Ovary (tissue), 9 donors: Measurements from ENCODE around the gene NEUROG3. TPM values are rescaled to one million over a fixed set of nuclear protein-coding genes. Genes with fewer than 3 reads are reported as not detected.

Experiments
- DNase-seq, 5 donors: peaks; one replicate each; pipeline ENCODE4 v3.0.0-alpha.2; 2019 to 2020
- H3K27ac ChIP-seq, 2 donors: fragments of 200-600 bp; one replicate each; pipeline versions ENCODE4 v1.5.1 to v1.8.0; 2019 to 2022
- H3K27me3 ChIP-seq: fragments of 200-600 bp; one replicate; pipeline ENCODE4 v1.8.0; 2022
- H3K36me3 ChIP-seq: fragments of 200-600 bp; sonication (generic); one replicate; pipeline ENCODE4 v1.5.1; 2019
- H3K4me1 ChIP-seq: one replicate; pipeline ENCODE4 v1.8.1; 2013; ENCODE audit warnings: mild to moderate bottlenecking, moderate library complexity; ENCODE audit not compliant: insufficient read depth
- H3K4me3 ChIP-seq: fragments of 200-600 bp; sonication (generic); one replicate; pipeline ENCODE4 v1.5.1; 2017
- H3K9me3 ChIP-seq, 2 donors: fragments of 200-600 bp in 1 of 2; sonication (generic) in 1 of 2; one replicate each; pipeline versions ENCODE4 v1.5.1 to v1.8.1; 2013 to 2019; ENCODE audit warnings: mild to moderate bottlenecking in 1 of 2, moderate library complexity in 1 of 2
- EP300 ChIP-seq: sonication (generic); formaldehyde crosslinking; IDR thresholded peaks from one replicate; pipeline ENCODE4 v1.6.1; 2017; ENCODE audit warnings: antibody characterized with exemption
- POLR2A ChIP-seq: fragments of 450-650 bp; IDR thresholded peaks from one replicate; pipeline ENCODE4 v1.6.1; 2017; ENCODE audit warnings: antibody characterized with exemption, mild to moderate bottlenecking, moderate library complexity
- WGBS, 3 donors: extraction: QIAGEN DNeasy Blood & Tissue Kit in 1 of 3; methylation state at CpG; one replicate each; pipeline versions ENCODE4 v1.1.5 to v1.1.7; 2013 to 2017; 5-methylcytosine and 5-hydroxymethylcytosine counted together
- intact Hi-C, 4 donors: fragments of 100-400 bp; cut with DNase I; formaldehyde crosslinking; loops; one replicate each; pipeline versions ENCODE4 v1.11.0 to v1.15.1; 2022 to 2023
- polyA plus RNA-seq, 2 donors: library from polyadenylated mRNA; stranded (reverse); fragments of 200-250 nt in 1 of 2; fragments of 350-450 nt in 1 of 2; fragmentation: Illumina TruSeq in 1 of 2; extraction: RNeasy Lipid Tissue Mini Kit (QIAGEN cat#74804) in 1 of 2; gene quantifications; one replicate each; pipeline ENCODE4 v1.2.3, GENCODE V29; 2013 to 2014
- total RNA-seq, 7 donors: library from RNA; depleted of rRNA in 2 of 7; stranded (reverse); fragments of >200 nt in 2 of 7; fragmentation: NEBNext Ultra II Directional in 3 of 7; extraction: Animal tissue kit (Norgen Biotek cat#: 25700) in 3 of 7; gene quantifications; one replicate each; pipeline versions ENCODE4 v1.1.0 to v1.2.4, GENCODE V29; 2016 to 2023
- TF ChIP-seq, protein P1 (sequence below), 3 donors: fragments of 450-650 bp in 2 of 3; fragments of 200-600 bp in 1 of 3; IDR thresholded peaks; one replicate each; pipeline versions ENCODE4 v1.5.1 to v1.8.0; 2016 to 2022; ENCODE audit warnings: antibody characterized with exemption in 3 of 3, mild to moderate bottlenecking in 1 of 3
- donor health status: DM: no; HTN: no; CAD: no; lungs with moderate emphysema.
- donor health status: DM: no; HTN: no; CAD: no.
- donor health status: Bipolar disorder and iron deficiency.
- donor health status: DM: yes; HTN: yes; CAD: no.
- donor health status: DM: no; HTN: no; CAD: no.
- donor health status: DM: yes; HTN: yes; CAD: no.

NEUROG3 gene
- total and polyA plus RNA-seq, 9 donors = not detected

DNA sequence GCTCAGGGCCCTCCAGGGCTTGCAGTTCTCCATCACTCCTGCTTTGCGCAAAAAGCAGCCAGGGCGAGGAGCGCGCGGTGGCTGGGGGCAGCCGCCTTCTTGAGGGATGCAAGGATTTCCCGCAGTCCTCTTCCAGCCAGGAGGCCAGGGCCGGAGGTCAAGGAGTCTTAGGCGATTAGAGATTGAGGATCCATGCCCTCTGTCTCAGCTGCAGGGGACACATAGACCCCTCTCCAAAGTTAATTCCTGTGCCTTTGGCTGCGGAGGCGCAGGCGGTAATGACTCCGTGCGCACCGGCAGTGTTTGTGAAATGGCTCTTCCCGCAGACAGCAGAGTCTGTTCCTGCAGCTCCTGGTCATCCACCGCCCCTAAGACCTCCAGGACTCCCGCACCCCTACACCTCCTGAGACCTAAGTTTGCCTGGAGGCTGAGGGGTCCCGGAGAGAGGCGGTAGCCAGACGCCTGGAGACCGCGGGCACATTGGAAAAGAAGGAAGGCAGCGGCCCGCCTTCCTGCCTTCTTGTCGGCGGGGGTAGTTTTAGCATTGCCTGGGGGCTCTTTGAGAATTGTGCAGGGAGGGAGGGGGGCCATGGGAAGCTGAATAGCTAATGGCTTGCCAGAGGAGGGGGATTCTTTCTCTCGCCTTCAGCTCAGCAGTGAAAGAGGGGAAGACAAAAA, 3.3 kb upstream of the NEUROG3 start:
- Histone ChIP-seq H3K27me3 (no peaks in the 10 kb centered on the region), H3K27ac (no peak overlapping the region), H3K9me3 (no peaks in the 10 kb centered on the region), H3K4me1 (peaks cover 2% of the 10 kb centered on the region), H3K4me3 (no peak overlapping the region), H3K36me3 (no peaks in the 10 kb centered on the region)
- intact Hi-C loops = no loop called here
- no peak for DNase-seq
- no peak for TF ChIP-seq POLR2A
- TF ChIP-seq, protein P1, sequence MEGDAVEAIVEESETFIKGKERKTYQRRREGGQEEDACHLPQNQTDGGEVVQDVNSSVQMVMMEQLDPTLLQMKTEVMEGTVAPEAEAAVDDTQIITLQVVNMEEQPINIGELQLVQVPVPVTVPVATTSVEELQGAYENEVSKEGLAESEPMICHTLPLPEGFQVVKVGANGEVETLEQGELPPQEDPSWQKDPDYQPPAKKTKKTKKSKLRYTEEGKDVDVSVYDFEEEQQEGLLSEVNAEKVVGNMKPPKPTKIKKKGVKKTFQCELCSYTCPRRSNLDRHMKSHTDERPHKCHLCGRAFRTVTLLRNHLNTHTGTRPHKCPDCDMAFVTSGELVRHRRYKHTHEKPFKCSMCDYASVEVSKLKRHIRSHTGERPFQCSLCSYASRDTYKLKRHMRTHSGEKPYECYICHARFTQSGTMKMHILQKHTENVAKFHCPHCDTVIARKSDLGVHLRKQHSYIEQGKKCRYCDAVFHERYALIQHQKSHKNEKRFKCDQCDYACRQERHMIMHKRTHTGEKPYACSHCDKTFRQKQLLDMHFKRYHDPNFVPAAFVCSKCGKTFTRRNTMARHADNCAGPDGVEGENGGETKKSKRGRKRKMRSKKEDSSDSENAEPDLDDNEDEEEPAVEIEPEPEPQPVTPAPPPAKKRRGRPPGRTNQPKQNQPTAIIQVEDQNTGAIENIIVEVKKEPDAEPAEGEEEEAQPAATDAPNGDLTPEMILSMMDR (IDR thresholded peaks at IDR 0.05) = no peak
- TF ChIP-seq EP300 = no peak
- 1% methylated on average over 27 to 28 of the region's 28 CpGs for WGBS, 3 donors

DNA sequence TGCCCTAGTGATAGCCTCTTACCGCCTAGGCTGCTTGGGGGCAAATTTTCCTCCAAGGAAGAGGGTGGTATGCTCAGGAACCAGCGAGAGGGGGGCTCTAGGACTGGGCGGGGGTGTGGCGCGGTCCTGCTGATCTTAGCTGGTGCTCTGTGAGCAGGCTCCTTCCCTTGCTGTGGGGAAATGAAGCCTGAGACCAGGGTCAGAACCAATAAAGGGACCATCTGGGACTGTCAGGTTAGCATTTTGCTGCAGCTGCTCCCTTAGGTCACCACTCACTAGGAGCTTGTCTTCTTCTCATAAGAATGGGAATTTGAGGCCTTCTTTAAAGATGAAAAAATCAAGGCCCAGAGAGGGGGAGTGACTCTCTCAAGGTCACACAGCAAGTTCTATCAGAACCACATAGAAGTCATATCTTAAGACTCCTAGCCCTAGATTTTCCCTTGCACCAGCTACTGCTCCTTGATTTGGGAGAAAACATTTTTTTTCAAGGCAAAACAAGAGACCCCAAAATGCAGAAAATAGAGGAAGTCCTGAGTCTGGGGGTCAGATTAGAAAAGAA, 2.0 kb upstream of the NEUROG3 start:
- peaks cover 2% of the 10 kb centered on the region for H3K4me1 ChIP-seq
- intact Hi-C loops = no loop called here
- no peaks in the 10 kb centered on the region for H3K36me3 ChIP-seq
- H3K4me3 ChIP-seq = no peak overlapping the region
- no peak overlapping the region for H3K27ac ChIP-seq
- TF ChIP-seq POLR2A = no peak
- TF ChIP-seq, protein P1 (IDR thresholded peaks at IDR 0.05) = no peak
- no peak for TF ChIP-seq EP300
- DNase-seq = no peak
- 0 to 2% (median 2%) methylated on average over 5 of the region's 5 CpGs for WGBS, 3 donors
- no peaks in the 10 kb centered on the region for H3K27me3 ChIP-seq
- no peaks in the 10 kb centered on the region for H3K9me3 ChIP-seq

DNA sequence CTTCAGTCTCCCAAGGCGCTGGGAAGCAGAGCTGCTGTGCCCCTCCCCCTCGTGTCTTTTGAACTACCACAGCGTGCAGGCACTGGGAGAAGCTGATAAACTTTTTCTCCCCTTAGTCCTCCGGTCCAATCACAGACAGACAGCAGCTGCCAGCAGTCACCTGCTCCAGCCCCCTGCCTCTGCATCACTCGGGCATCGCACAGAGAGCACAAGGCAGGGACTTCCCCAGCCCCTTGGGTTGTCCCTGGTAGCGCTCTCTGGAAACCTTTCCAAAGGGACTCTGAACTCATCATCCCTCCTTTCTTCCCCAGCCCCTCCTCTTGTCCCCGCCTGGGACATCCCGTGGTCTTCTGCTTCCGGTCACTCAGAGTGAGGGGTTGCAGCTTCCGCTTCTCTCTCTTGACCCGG, 1.4 kb upstream of the NEUROG3 start:
- no peak for DNase-seq
- no peaks in the 10 kb centered on the region for H3K9me3 ChIP-seq
- no peak for TF ChIP-seq POLR2A
- TF ChIP-seq EP300 = no peak
- TF ChIP-seq, protein P1 (IDR thresholded peaks at IDR 0.05) = no peak
- intact Hi-C loops = no loop called here
- H3K27ac ChIP-seq = no peak overlapping the region
- H3K4me1 ChIP-seq = peaks cover 2% of the 10 kb centered on the region
- 1% methylated on average over 12 of the region's 12 CpGs for WGBS, 3 donors
- no peaks in the 10 kb centered on the region for H3K27me3 ChIP-seq
- H3K4me3 ChIP-seq = no peak overlapping the region
- no peaks in the 10 kb centered on the region for H3K36me3 ChIP-seq

DNA sequence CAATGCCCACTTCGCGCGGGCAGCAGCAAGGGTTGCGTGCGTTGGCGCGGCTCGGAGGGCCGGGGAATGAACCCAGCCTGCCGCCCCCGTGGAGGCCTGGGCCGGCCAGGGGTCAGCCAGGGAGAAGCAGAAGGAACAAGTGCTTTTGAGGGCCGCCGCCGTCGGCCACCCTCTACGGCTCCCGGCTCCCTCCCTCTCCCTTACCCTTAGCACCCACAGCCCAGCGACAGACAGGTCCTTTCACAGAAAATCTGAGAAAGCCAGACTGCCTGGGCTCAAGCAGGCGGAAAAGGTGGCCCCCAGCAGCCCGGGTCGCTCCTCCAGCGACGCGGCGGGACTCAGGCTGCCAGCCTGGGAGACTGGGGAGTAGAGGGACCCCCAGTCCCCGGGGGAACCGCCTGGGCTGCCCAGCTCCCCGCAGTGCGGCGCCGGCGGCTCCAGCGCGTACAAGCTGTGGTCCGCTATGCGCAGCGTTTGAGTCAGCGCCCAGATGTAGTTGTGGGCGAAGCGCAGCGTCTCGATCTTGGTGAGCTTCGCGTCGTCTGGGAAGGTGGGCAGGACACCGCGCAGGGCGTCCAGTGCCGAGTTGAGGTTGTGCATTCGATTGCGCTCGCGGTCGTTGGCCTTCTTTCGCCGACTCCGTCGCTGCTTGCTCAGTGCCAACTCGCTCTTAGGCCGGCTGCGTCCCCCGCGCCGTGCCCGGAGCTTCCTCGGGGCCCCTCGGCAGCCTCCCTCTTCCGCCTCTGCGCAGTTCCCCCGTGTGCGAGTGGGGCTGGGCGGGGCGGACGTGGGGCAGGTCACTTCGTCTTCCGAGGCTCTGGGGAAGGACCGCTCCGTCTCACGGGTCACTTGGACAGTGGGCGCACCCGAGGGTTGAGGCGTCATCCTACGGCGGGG, 815 bp downstream of the NEUROG3 start:
- TF ChIP-seq POLR2A = no peak
- no peak for TF ChIP-seq EP300
- TF ChIP-seq, protein P1 (IDR thresholded peaks at IDR 0.05) = no peak
- H3K4me3 ChIP-seq = no peak overlapping the region
- no peak overlapping the region for H3K27ac ChIP-seq
- no peaks in the 10 kb centered on the region for H3K9me3 ChIP-seq
- no peaks in the 10 kb centered on the region for H3K36me3 ChIP-seq
- H3K27me3 ChIP-seq = no peaks in the 10 kb centered on the region
- intact Hi-C loops = no loop called here
- no peak for DNase-seq
- peaks cover 2% of the 10 kb centered on the region for H3K4me1 ChIP-seq
- 0 to 2% (median 1%) methylated on average over 61 to 85 of the region's 85 CpGs for WGBS, 3 donors
